Esophagus squamous epithelium (tissue), 4 donors: ENCODE data around the gene SPEG.
A peak's percentile ranks its signal among the peaks of the same experiment; 100 is the strongest.

ENCODE experiments used
- POLR2A ChIP-seq, 4 donors: fragments of 450-650 bp; IDR thresholded peaks; one replicate each; pipeline ENCODE4 v1.6.1; 2017; ENCODE audit warnings: antibody characterized with exemption in 4 of 4, mild to moderate bottlenecking in 4 of 4, moderate library complexity in 3 of 4
- TF ChIP-seq, protein P1 (sequence below), 6 experiments: fragments of 450-650 bp in 4 of 6; fragments of 200-600 bp in 2 of 6; sonication (generic) in 2 of 6; IDR thresholded peaks; one replicate each; pipeline ENCODE4 v1.5.1; 2016 to 2019; ENCODE audit warnings: antibody characterized with exemption in 6 of 6, mild to moderate bottlenecking in 4 of 6, moderate library complexity in 4 of 6

DNA sequence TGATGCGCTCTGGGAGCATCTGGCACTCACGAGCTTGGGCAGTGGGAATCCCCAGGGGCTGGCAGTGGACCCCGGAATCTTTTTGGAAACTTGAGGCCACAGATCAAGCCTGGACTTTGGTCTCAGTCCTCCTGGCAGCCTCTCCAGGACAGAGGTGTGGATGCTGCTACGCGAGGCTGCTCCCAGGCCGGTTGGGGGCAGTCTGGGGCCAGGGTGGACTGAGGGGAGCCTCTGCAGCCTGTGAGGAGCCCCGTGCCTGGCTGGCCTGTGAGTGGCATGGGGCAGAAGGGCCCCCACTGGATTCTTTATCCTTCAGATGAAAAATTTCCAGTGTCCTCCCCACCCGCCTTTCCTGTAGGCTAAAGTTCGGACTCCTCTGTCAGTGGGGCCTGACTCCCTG, 29.2 kb upstream of the SPEG start:
- no peak for TF ChIP-seq POLR2A (IDR thresholded peaks at IDR 0.05)
- TF ChIP-seq, protein P1, sequence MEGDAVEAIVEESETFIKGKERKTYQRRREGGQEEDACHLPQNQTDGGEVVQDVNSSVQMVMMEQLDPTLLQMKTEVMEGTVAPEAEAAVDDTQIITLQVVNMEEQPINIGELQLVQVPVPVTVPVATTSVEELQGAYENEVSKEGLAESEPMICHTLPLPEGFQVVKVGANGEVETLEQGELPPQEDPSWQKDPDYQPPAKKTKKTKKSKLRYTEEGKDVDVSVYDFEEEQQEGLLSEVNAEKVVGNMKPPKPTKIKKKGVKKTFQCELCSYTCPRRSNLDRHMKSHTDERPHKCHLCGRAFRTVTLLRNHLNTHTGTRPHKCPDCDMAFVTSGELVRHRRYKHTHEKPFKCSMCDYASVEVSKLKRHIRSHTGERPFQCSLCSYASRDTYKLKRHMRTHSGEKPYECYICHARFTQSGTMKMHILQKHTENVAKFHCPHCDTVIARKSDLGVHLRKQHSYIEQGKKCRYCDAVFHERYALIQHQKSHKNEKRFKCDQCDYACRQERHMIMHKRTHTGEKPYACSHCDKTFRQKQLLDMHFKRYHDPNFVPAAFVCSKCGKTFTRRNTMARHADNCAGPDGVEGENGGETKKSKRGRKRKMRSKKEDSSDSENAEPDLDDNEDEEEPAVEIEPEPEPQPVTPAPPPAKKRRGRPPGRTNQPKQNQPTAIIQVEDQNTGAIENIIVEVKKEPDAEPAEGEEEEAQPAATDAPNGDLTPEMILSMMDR (IDR thresholded peaks at IDR 0.05): peak in 1 of 6 experiments; percentile 8
